ENCODE data around the gene TMED5.

TMED5 gene

GRCh38 chr1:93124556-93125355 is 55.5 kb downstream of the TMED5 start:
- Histone ChIP-seq H3K4me3 (ENCODE audit: low read length in 2 of 2) (no peak overlapping the region), H3K4me1 (ENCODE audit: control insufficient read depth, insufficient read depth, low read length) (no peaks in the 10 kb centered on the region), H3K27ac (ENCODE audit: low read length) (no peak overlapping the region), H3K9me3 (ENCODE audit: control insufficient read depth in 2 of 2, low read length in 2 of 2) (no peaks in the 10 kb centered on the region), H3K27me3 (ENCODE audit: control insufficient read depth in 1 of 2, insufficient read depth in 2 of 2, low read length in 2 of 2) (no peaks in the 10 kb centered on the region), H3K36me3 (ENCODE audit: control insufficient read depth in 2 of 2, insufficient read depth in 2 of 2, low read length in 2 of 2) (peaks cover 0 to 7% of the 10 kb centered on the region in 2 donors), H3K9ac (ENCODE audit: low read length in 2 of 2) (no peak overlapping the region)

- H3K4me1 ChIP-seq (ENCODE audit: control insufficient read depth, insufficient read depth, low read length) = no peaks in the 10 kb centered on the region
- H3K36me3 ChIP-seq (ENCODE audit: control insufficient read depth in 2 of 2, insufficient read depth in 2 of 2, low read length in 2 of 2) = peaks cover 0 to 11% of the 10 kb centered on the region in 2 donors
- H3K9me3 ChIP-seq (ENCODE audit: control insufficient read depth in 2 of 2, low read length in 2 of 2) = no peaks in the 10 kb centered on the region
- no peaks in the 10 kb centered on the region for H3K27me3 ChIP-seq (ENCODE audit: control insufficient read depth in 1 of 2, insufficient read depth in 2 of 2, low read length in 2 of 2)
- no peak overlapping the region for H3K4me3 ChIP-seq (ENCODE audit: low read length in 2 of 2)
- H3K9ac ChIP-seq (ENCODE audit: low read length in 2 of 2) = no peak overlapping the region
- H3K27ac ChIP-seq (ENCODE audit: low read length) = no peak overlapping the region
Measured at GRCh38 chr1:93123201-93123783, 56.9 kb downstream of the TMED5 start.

- peaks cover 2 to 22% of the 10 kb centered on the region in 2 donors for H3K36me3 ChIP-seq (ENCODE audit: control insufficient read depth in 2 of 2, insufficient read depth in 2 of 2, low read length in 2 of 2)
- no peak overlapping the region for H3K27ac ChIP-seq (ENCODE audit: low read length)
- H3K9ac ChIP-seq (ENCODE audit: low read length in 2 of 2) = no peak overlapping the region
- H3K4me3 ChIP-seq (ENCODE audit: low read length in 2 of 2) = no peak overlapping the region
- no peaks in the 10 kb centered on the region for H3K4me1 ChIP-seq (ENCODE audit: control insufficient read depth, insufficient read depth, low read length)
- no peaks in the 10 kb centered on the region for H3K9me3 ChIP-seq (ENCODE audit: control insufficient read depth in 2 of 2, low read length in 2 of 2)
- no peaks in the 10 kb centered on the region for H3K27me3 ChIP-seq (ENCODE audit: control insufficient read depth in 1 of 2, insufficient read depth in 2 of 2, low read length in 2 of 2)
Measured at GRCh38 chr1:93120614-93121013, 59.6 kb downstream of the TMED5 start.

GRCh38 chr1:93114391-93114790 is 65.8 kb downstream of the TMED5 start:
- no peak overlapping the region for H3K4me3 ChIP-seq (ENCODE audit: low read length in 2 of 2)
- H3K27ac ChIP-seq (ENCODE audit: low read length) = no peak overlapping the region
- H3K36me3 ChIP-seq (ENCODE audit: control insufficient read depth in 2 of 2, insufficient read depth in 2 of 2, low read length in 2 of 2) = peaks cover 2 to 12% of the 10 kb centered on the region in 2 donors
- H3K9ac ChIP-seq (ENCODE audit: low read length in 2 of 2) = no peak overlapping the region
- no peaks in the 10 kb centered on the region for H3K27me3 ChIP-seq (ENCODE audit: control insufficient read depth in 1 of 2, insufficient read depth in 2 of 2, low read length in 2 of 2)
- no peaks in the 10 kb centered on the region for H3K9me3 ChIP-seq (ENCODE audit: control insufficient read depth in 2 of 2, low read length in 2 of 2)
- H3K4me1 ChIP-seq (ENCODE audit: control insufficient read depth, insufficient read depth, low read length) = no peaks in the 10 kb centered on the region

- Histone ChIP-seq H3K4me1 (ENCODE audit: control insufficient read depth, insufficient read depth, low read length) (no peaks in the 10 kb centered on the region), H3K9me3 (ENCODE audit: control insufficient read depth in 2 of 2, low read length in 2 of 2) (peaks cover 0 to 2% of the 10 kb centered on the region in 2 donors), H3K27ac (ENCODE audit: low read length) (no peak overlapping the region), H3K27me3 (ENCODE audit: control insufficient read depth in 1 of 2, insufficient read depth in 2 of 2, low read length in 2 of 2) (no peaks in the 10 kb centered on the region), H3K4me3 (ENCODE audit: low read length in 2 of 2) (no peak overlapping the region), H3K36me3 (ENCODE audit: control insufficient read depth in 2 of 2, insufficient read depth in 2 of 2, low read length in 2 of 2) (peaks cover 2 to 11% of the 10 kb centered on the region in 2 donors), H3K9ac (ENCODE audit: low read length in 2 of 2) (no peak overlapping the region)
Measured at GRCh38 chr1:93113127-93113526, 67.1 kb downstream of the TMED5 start.

GRCh38 chr1:93111561-93111960 is 68.7 kb downstream of the TMED5 start:
- peaks cover 0 to 4% of the 10 kb centered on the region in 2 donors for H3K36me3 ChIP-seq (ENCODE audit: control insufficient read depth in 2 of 2, insufficient read depth in 2 of 2, low read length in 2 of 2)
- H3K9me3 ChIP-seq (ENCODE audit: control insufficient read depth in 2 of 2, low read length in 2 of 2) = peaks cover 0 to 2% of the 10 kb centered on the region in 2 donors
- no peak overlapping the region for H3K4me3 ChIP-seq (ENCODE audit: low read length in 2 of 2)
- H3K27me3 ChIP-seq (ENCODE audit: control insufficient read depth in 1 of 2, insufficient read depth in 2 of 2, low read length in 2 of 2) = no peaks in the 10 kb centered on the region
- no peaks in the 10 kb centered on the region for H3K4me1 ChIP-seq (ENCODE audit: control insufficient read depth, insufficient read depth, low read length)
- no peak overlapping the region for H3K27ac ChIP-seq (ENCODE audit: low read length)
- H3K9ac ChIP-seq (ENCODE audit: low read length in 2 of 2) = no peak overlapping the region

- no peak overlapping the region for H3K27ac ChIP-seq (ENCODE audit: low read length)
- H3K4me3 ChIP-seq (ENCODE audit: low read length in 2 of 2) = no peak overlapping the region
- no peaks in the 10 kb centered on the region for H3K4me1 ChIP-seq (ENCODE audit: control insufficient read depth, insufficient read depth, low read length)
- H3K9ac ChIP-seq (ENCODE audit: low read length in 2 of 2) = no peak overlapping the region
- no peaks in the 10 kb centered on the region for H3K36me3 ChIP-seq (ENCODE audit: control insufficient read depth in 2 of 2, insufficient read depth in 2 of 2, low read length in 2 of 2)
- H3K27me3 ChIP-seq (ENCODE audit: control insufficient read depth in 1 of 2, insufficient read depth in 2 of 2, low read length in 2 of 2) = no peaks in the 10 kb centered on the region
- H3K9me3 ChIP-seq (ENCODE audit: control insufficient read depth in 2 of 2, low read length in 2 of 2) = peaks cover 0 to 2% of the 10 kb centered on the region in 2 donors
Measured at GRCh38 chr1:93111065-93111464, 69.1 kb downstream of the TMED5 start.

GRCh38 chr1:93109578-93109977 is 70.6 kb downstream of the TMED5 start:
- Histone ChIP-seq H3K27ac (ENCODE audit: low read length) (no peak overlapping the region), H3K9ac (ENCODE audit: low read length in 2 of 2) (no peak overlapping the region), H3K36me3 (ENCODE audit: control insufficient read depth in 2 of 2, insufficient read depth in 2 of 2, low read length in 2 of 2) (no peaks in the 10 kb centered on the region), H3K4me3 (ENCODE audit: low read length in 2 of 2) (no peak overlapping the region), H3K4me1 (ENCODE audit: control insufficient read depth, insufficient read depth, low read length) (no peaks in the 10 kb centered on the region), H3K27me3 (ENCODE audit: control insufficient read depth in 1 of 2, insufficient read depth in 2 of 2, low read length in 2 of 2) (no peaks in the 10 kb centered on the region), H3K9me3 (ENCODE audit: control insufficient read depth in 2 of 2, low read length in 2 of 2) (peaks cover 0 to 2% of the 10 kb centered on the region in 2 donors)

GRCh38 chr1:93108335-93108734 is 71.9 kb downstream of the TMED5 start:
- H3K4me1 ChIP-seq (ENCODE audit: control insufficient read depth, insufficient read depth, low read length) = no peaks in the 10 kb centered on the region
- H3K36me3 ChIP-seq (ENCODE audit: control insufficient read depth in 2 of 2, insufficient read depth in 2 of 2, low read length in 2 of 2) = no peaks in the 10 kb centered on the region
- no peak overlapping the region for H3K27ac ChIP-seq (ENCODE audit: low read length)
- H3K9me3 ChIP-seq (ENCODE audit: control insufficient read depth in 2 of 2, low read length in 2 of 2) = peaks cover 0 to 2% of the 10 kb centered on the region in 2 donors
- H3K27me3 ChIP-seq (ENCODE audit: control insufficient read depth in 1 of 2, insufficient read depth in 2 of 2, low read length in 2 of 2) = no peaks in the 10 kb centered on the region
- no peak overlapping the region for H3K4me3 ChIP-seq (ENCODE audit: low read length in 2 of 2)
- H3K9ac ChIP-seq (ENCODE audit: low read length in 2 of 2) = no peak overlapping the region

GRCh38 chr1:93107395-93107794 is 72.8 kb downstream of the TMED5 start:
- Histone ChIP-seq H3K4me3 (ENCODE audit: low read length in 2 of 2) (no peak overlapping the region), H3K9me3 (ENCODE audit: control insufficient read depth in 2 of 2, low read length in 2 of 2) (peaks cover 0 to 2% of the 10 kb centered on the region in 2 donors), H3K9ac (ENCODE audit: low read length in 2 of 2) (no peak overlapping the region), H3K27ac (ENCODE audit: low read length) (no peak overlapping the region), H3K27me3 (ENCODE audit: control insufficient read depth in 1 of 2, insufficient read depth in 2 of 2, low read length in 2 of 2) (no peaks in the 10 kb centered on the region), H3K4me1 (ENCODE audit: control insufficient read depth, insufficient read depth, low read length) (no peaks in the 10 kb centered on the region), H3K36me3 (ENCODE audit: control insufficient read depth in 2 of 2, insufficient read depth in 2 of 2, low read length in 2 of 2) (no peaks in the 10 kb centered on the region)

- Histone ChIP-seq H3K27me3 (ENCODE audit: control insufficient read depth in 1 of 2, insufficient read depth in 2 of 2, low read length in 2 of 2) (no peaks in the 10 kb centered on the region), H3K4me1 (ENCODE audit: control insufficient read depth, insufficient read depth, low read length) (no peaks in the 10 kb centered on the region), H3K9me3 (ENCODE audit: control insufficient read depth in 2 of 2, low read length in 2 of 2) (peaks cover 0 to 2% of the 10 kb centered on the region in 2 donors)
Measured at GRCh38 chr1:93106226-93106625, 74.0 kb downstream of the TMED5 start.

More at GRCh38 chr1:93106226-93106625, 74.0 kb downstream of the TMED5 start:
- H3K36me3 ChIP-seq (ENCODE audit: control insufficient read depth in 2 of 2, insufficient read depth in 2 of 2, low read length in 2 of 2) = no peaks in the 10 kb centered on the region
- H3K4me3 ChIP-seq (ENCODE audit: low read length in 2 of 2) = no peak overlapping the region
- H3K9ac ChIP-seq (ENCODE audit: low read length in 2 of 2) = no peak overlapping the region
- H3K27ac ChIP-seq (ENCODE audit: low read length) = no peak overlapping the region

Data from stomach smooth muscle (tissue), 2 donors.